Thoracic aorta (tissue), 2 donors: ENCODE measurements around the gene TPD52L1. TPM values are rescaled to one million over a fixed set of nuclear protein-coding genes. Genes with fewer than 3 reads are reported as not detected.

Source experiments
- ATAC-seq: fragments of 150-250 bp; one replicate; pipeline ENCODE4 v1.8.0; 2017; ENCODE audit warnings: low read depth; ENCODE audit not compliant: insufficient number of reproducible peaks, low FRiP score
- DNase-seq: peaks from one replicate; pipeline ENCODE4 v3.0.0-alpha.2; 2020; ENCODE audit warnings: low spot score
- H3K27ac ChIP-seq, 2 donors: fragments of 200-600 bp; sonication (generic); 1 replicate in 1 of 2; 2 replicates in 1 of 2; pipeline ENCODE4 v1.5.1; 2016; ENCODE audit warnings: mild to moderate bottlenecking in 2 of 2, moderate library complexity in 2 of 2
- H3K27me3 ChIP-seq: fragments of 200-600 bp; sonication (generic); replicated peaks from 2 replicates; pipeline ENCODE4 v1.6.0; 2016; ENCODE audit warnings: mild to moderate bottlenecking; ENCODE audit not compliant: insufficient read depth
- H3K36me3 ChIP-seq: fragments of 200-600 bp; sonication (generic); one replicate; pipeline ENCODE4 v1.5.1; 2016
- H3K4me1 ChIP-seq, 2 donors: fragments of 200-600 bp; sonication (generic); 1 replicate in 1 of 2; 2 replicates in 1 of 2; pipeline versions ENCODE4 v1.5.1 to v1.6.0; 2016; ENCODE audit warnings: low read depth in 2 of 2, mild to moderate bottlenecking in 1 of 2; ENCODE audit not compliant: control insufficient read depth in 1 of 2
- H3K4me3 ChIP-seq: fragments of 200-600 bp; sonication (generic); 2 replicates; pipeline ENCODE4 v1.5.1; 2016; ENCODE audit warnings: mild to moderate bottlenecking
- H3K9me3 ChIP-seq: fragments of 200-600 bp; sonication (generic); 2 replicates; pipeline ENCODE4 v1.5.1; 2016
- CTCF ChIP-seq: fragments of 200-600 bp; sonication (generic); IDR thresholded peaks from one replicate; pipeline ENCODE4 v1.5.1; 2019; ENCODE audit warnings: antibody characterized with exemption
- total RNA-seq, 2 donors: library from RNA; depleted of rRNA; stranded (reverse); fragments of >200 nt; gene quantifications; one replicate each; pipeline versions ENCODE4 v1.1.0 to v1.2.3, GENCODE V29; 2016

Gene TPD52L1
- total RNA-seq, 2 donors from 2014 or later = 37.1 to 73.5 TPM

- Histone ChIP-seq H3K4me1 (peaks cover 29 to 51% of the 10 kb centered on the region in 2 donors), H3K27me3 (no peaks in the 10 kb centered on the region), H3K36me3 (no peaks in the 10 kb centered on the region), H3K27ac (peak overlapping the region in 1 of 2 donors; percentile 11), H3K4me3 (peak overlapping the region; percentile 20), H3K9me3 (no peaks in the 10 kb centered on the region)
- TF ChIP-seq CTCF = no peak
- no peak for DNase-seq
- peak; percentile 36 for ATAC-seq
Measured at GRCh38 chr6:125205931-125206330, 52.4 kb downstream of the TPD52L1 start.

GRCh38 chr6:125206389-125206788 lies 52.8 kb downstream of the TPD52L1 start:
- DNase-seq (no peak), ATAC-seq (no peak)
- no peak for TF ChIP-seq CTCF
- no peak overlapping the region for H3K27ac ChIP-seq
- no peaks in the 10 kb centered on the region for H3K9me3 ChIP-seq
- H3K27me3 ChIP-seq = no peaks in the 10 kb centered on the region
- no peaks in the 10 kb centered on the region for H3K36me3 ChIP-seq
- no peak overlapping the region for H3K4me3 ChIP-seq
- peaks cover 25 to 47% of the 10 kb centered on the region in 2 donors for H3K4me1 ChIP-seq

GRCh38 chr6:125207956-125208355 lies 54.4 kb downstream of the TPD52L1 start:
- no peaks in the 10 kb centered on the region for H3K27me3 ChIP-seq
- H3K4me1 ChIP-seq = peaks cover 16 to 38% of the 10 kb centered on the region in 2 donors
- no peak overlapping the region for H3K27ac ChIP-seq
- H3K4me3 ChIP-seq = no peak overlapping the region
- no peaks in the 10 kb centered on the region for H3K36me3 ChIP-seq
- no peak for TF ChIP-seq CTCF
- DNase-seq = no peak
- no peak for ATAC-seq
- no peaks in the 10 kb centered on the region for H3K9me3 ChIP-seq

GRCh38 chr6:125208625-125209249 lies 55.2 kb downstream of the TPD52L1 start:
- TF ChIP-seq CTCF = no peak
- Histone ChIP-seq H3K27me3 (no peaks in the 10 kb centered on the region), H3K27ac (no peak overlapping the region), H3K36me3 (no peaks in the 10 kb centered on the region), H3K9me3 (no peaks in the 10 kb centered on the region), H3K4me1 (peaks cover 9 to 38% of the 10 kb centered on the region in 2 donors), H3K4me3 (no peak overlapping the region)
- DNase-seq = no peak
- no peak for ATAC-seq

- no peaks in the 10 kb centered on the region for H3K27me3 ChIP-seq
- ATAC-seq = no peak
- peaks cover 12 to 33% of the 10 kb centered on the region in 2 donors for H3K4me1 ChIP-seq
- DNase-seq = no peak
- no peak for TF ChIP-seq CTCF
- no peak overlapping the region for H3K4me3 ChIP-seq
- H3K36me3 ChIP-seq = no peaks in the 10 kb centered on the region
- H3K9me3 ChIP-seq = no peaks in the 10 kb centered on the region
- no peak overlapping the region for H3K27ac ChIP-seq
Measured at GRCh38 chr6:125210667-125211066, 57.1 kb downstream of the TPD52L1 start.
